ENCODE results near the gene SNX15.

Gene SNX15

GRCh38 chr11:65083834-65084597 lies 56.8 kb downstream of the SNX15 start, which contains the start of the genes CDCA5 and ZFPL1:
Gene CDCA5, minus strand, starts transcription at chr11:65084040. Its CDS starts 62 bp downstream, at chr11:65083978.
Gene ZFPL1, plus strand, starts transcription at chr11:65084222. Its CDS starts 477 bp downstream, at chr11:65084699.
- DNase-seq (ENCODE audit: low read depth, low spot score), result peak; percentile 80

GRCh38 chr11:65084598-65085375 lies 57.5 kb downstream of the SNX15 start:
- no peak for DNase-seq (ENCODE audit: low read depth, low spot score)

- DNase-seq (ENCODE audit: low read depth, low spot score), result no peak
Measured at GRCh38 chr11:65085446-65085845, 58.2 kb downstream of the SNX15 start.

GRCh38 chr11:65086809-65087208 lies 59.6 kb downstream of the SNX15 start:
- DNase-seq (ENCODE audit: low read depth, low spot score), result no peak

- no peak for DNase-seq (ENCODE audit: low read depth, low spot score)
Measured at GRCh38 chr11:65087216-65087615, 60.0 kb downstream of the SNX15 start.

- DNase-seq (ENCODE audit: low read depth, low spot score), result no peak
Measured at GRCh38 chr11:65087827-65088226, 60.6 kb downstream of the SNX15 start.

- DNase-seq (ENCODE audit: low read depth, low spot score), result no peak
Measured at GRCh38 chr11:65089621-65090020, 62.4 kb downstream of the SNX15 start.
